ENCODE data around the gene CTNNB1. TPM values are rescaled to one million over a fixed set of nuclear protein-coding genes. Genes with fewer than 3 reads are reported as not detected.

CTNNB1 gene
- total RNA-seq, 2 donors from 2014 or later = 161 to 177 TPM

DNA sequence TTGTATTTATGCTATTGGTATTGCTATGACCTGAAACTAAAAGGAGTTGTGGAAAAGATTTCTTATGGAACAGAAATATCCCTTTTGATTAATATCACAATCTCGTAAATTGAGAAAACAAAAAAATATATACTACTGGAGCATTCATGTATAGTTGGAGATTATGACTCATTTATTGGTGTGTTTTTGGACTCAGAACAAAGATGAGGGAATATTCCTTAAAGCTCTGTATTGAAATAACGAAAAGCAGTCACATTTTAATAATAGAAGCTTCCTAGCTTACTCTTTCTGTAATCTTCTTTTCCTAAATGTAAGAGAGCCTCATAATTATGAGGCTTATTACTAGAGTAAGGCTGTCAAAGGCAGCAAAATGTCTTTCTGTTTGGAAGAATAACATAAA lies 14.3 kb downstream of the CTNNB1 start:
- DNase-seq (no peak), ATAC-seq (no peak)
- Mint-ChIP-seq H3K4me1 (peaks cover 60% of the 10 kb centered on the region), H3K36me3 (ENCODE audit: low read depth) (no peaks in the 10 kb centered on the region), H3K27ac (peak overlapping the region; percentile 17), H3K4me3 (peak overlapping the region; percentile 42), H3K27me3 (no peaks in the 10 kb centered on the region)
- H3K9me3 ChIP-seq (ENCODE audit: control insufficient read depth, low read length, poor library complexity, severe bottlenecking) = no peaks in the 10 kb centered on the region

DNA sequence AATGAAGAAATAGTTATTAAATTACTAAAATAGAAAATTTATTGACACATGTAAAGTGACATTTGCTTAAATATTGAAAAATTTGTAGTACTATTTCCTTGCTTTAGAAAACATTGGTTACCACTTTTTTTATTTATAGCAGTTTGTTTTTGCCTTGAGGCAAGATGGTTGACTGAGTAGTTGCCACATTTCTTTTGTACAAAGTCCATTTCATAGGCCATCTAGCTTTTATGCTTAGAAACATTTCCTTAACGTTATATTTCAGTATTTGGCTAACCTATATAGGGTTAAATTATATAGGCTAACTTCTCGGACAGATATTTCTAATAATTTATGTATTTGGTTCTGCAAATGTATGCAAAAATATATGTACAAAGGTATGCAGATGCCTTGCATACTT lies 17.1 kb downstream of the CTNNB1 start:
- no peaks in the 10 kb centered on the region for H3K9me3 ChIP-seq (ENCODE audit: control insufficient read depth, low read length, poor library complexity, severe bottlenecking)
- DNase-seq (no peak), ATAC-seq (no peak)
- H3K27me3 Mint-ChIP-seq = no peaks in the 10 kb centered on the region
- H3K4me3 Mint-ChIP-seq = no peak overlapping the region
- H3K27ac Mint-ChIP-seq = no peak overlapping the region
- H3K36me3 Mint-ChIP-seq (ENCODE audit: low read depth) = no peaks in the 10 kb centered on the region
- H3K4me1 Mint-ChIP-seq = peaks cover 58% of the 10 kb centered on the region

DNA sequence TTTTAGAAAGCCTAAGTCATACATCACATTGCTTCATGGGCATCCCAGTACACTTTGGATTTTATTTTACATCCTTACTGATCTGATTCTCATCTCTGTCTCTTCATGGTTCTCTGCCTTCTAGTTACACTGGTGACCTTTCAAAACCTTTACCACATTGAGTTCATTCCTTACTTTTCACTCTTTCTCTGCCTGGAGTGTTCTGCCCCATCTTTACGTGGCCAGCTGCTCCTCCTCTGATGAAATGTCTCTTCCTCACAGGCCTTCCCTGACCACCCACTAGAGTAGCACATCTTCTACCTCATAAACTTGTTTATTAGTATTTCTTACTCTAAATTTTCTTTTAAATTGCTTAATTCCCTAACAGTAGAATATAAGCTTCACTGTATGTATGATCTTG lies 17.7 kb downstream of the CTNNB1 start:
- ATAC-seq (no peak), DNase-seq (no peak)
- Mint-ChIP-seq H3K4me3 (peak overlapping the region; percentile 5), H3K27ac (peak overlapping the region; percentile 62), H3K27me3 (no peaks in the 10 kb centered on the region), H3K36me3 (ENCODE audit: low read depth) (no peaks in the 10 kb centered on the region), H3K4me1 (peaks cover 58% of the 10 kb centered on the region)
- no peaks in the 10 kb centered on the region for H3K9me3 ChIP-seq (ENCODE audit: control insufficient read depth, low read length, poor library complexity, severe bottlenecking)

DNA sequence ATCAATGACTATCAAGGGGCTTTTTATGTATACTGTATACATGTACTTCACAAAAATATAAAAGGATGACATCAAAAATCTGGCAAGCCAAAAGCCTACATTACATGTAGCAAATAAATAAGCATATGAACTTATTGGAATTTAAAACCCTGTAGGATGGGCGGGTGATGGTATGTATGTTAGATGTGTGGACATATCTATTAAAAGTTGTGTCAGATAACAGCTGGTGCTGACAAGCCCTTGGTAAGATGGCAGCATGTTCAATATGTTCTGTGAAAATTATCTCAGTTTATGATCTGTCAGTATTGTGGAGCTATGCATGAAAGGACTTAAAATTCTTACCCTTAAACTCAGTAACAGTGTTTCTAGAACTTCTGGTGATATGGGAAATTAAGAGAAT lies 20.1 kb downstream of the CTNNB1 start:
- Mint-ChIP-seq H3K27ac (peak overlapping the region; percentile 56), H3K27me3 (no peaks in the 10 kb centered on the region), H3K36me3 (ENCODE audit: low read depth) (no peaks in the 10 kb centered on the region), H3K4me1 (peaks cover 43% of the 10 kb centered on the region), H3K4me3 (peak overlapping the region; percentile 39)
- no peak for DNase-seq
- ATAC-seq = no peak
- no peaks in the 10 kb centered on the region for H3K9me3 ChIP-seq (ENCODE audit: control insufficient read depth, low read length, poor library complexity, severe bottlenecking)

DNA sequence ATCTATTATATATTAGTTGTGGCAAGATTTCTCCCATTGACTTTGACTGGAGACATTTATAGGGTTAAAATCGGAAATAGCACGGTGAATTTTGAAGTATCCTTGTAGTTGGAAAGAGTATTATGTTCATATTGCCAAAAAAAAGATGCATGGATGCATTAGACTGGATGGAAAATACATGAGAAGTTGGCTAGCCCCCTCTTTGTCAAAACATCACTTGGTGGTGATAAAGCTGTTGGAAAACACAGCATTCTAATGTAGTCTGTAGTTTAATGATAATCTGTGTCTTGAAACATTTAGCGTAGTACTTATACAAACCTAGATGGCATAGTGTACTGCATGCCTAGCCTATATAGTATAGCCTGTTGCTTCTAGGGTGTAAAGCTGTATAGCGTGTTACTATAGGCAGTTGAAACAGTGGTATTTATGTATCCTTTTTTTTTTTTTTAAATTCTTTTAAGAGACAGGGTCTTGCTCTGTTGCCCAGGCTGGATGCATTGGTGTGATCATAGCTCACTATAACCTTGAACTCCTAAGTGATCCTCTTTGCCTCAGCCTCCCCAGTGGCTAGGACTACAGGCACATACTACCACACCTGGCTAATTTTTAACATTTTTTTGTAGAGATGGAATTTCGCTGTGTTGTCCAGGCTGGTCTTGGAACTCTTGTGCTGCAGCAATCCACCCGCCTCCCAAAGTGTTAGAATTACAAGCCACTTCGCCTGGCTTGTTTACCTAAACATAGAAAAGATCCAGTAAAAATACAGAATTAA lies 21.8 kb downstream of the CTNNB1 start:
- Mint-ChIP-seq H3K36me3 (ENCODE audit: low read depth) (no peaks in the 10 kb centered on the region), H3K27ac (peak overlapping the region; percentile 84), H3K4me3 (peak overlapping the region; percentile 28), H3K27me3 (no peaks in the 10 kb centered on the region), H3K4me1 (peaks cover 36% of the 10 kb centered on the region)
- H3K9me3 ChIP-seq (ENCODE audit: control insufficient read depth, low read length, poor library complexity, severe bottlenecking) = no peaks in the 10 kb centered on the region
- DNase-seq (no peak), ATAC-seq (no peak)

DNA sequence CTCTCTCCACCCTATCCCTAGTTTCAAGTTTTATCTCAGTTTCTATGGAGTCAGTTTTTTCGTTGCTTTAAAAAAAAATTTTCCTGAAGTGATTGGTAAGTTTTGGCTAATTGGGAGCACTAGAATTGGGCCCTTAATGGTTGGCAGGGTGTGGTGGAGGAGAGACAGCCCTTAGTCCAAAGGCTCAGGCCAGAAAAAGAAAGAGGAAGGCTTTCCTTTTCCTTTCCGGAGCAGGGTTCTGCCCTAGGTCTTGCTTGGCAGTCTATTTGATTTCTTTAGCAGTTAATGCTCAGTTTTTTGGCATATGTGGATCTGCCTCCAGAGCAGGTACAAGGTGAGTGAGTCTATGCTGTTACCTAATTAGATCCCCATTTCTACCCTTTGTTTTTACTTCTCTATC lies 22.7 kb downstream of the CTNNB1 start:
- Mint-ChIP-seq H3K27ac (peak overlapping the region; percentile 84), H3K4me3 (peak overlapping the region; percentile 31), H3K36me3 (ENCODE audit: low read depth) (peaks cover 2% of the 10 kb centered on the region)

GRCh38 chr3:41222501-41222900 lies 23.2 kb downstream of the CTNNB1 start:
- ATAC-seq (peak; percentile 36), DNase-seq (no peak)
- peaks cover 35% of the 10 kb centered on the region for H3K4me1 Mint-ChIP-seq
- peak overlapping the region; percentile 15 for H3K4me3 Mint-ChIP-seq
- H3K27ac Mint-ChIP-seq = peak overlapping the region; percentile 84
- H3K36me3 Mint-ChIP-seq (ENCODE audit: low read depth) = peaks cover 2% of the 10 kb centered on the region
- H3K9me3 ChIP-seq (ENCODE audit: control insufficient read depth, low read length, poor library complexity, severe bottlenecking) = no peaks in the 10 kb centered on the region
- no peaks in the 10 kb centered on the region for H3K27me3 Mint-ChIP-seq

More for the DNA sequence above, 22.7 kb downstream of the CTNNB1 start:
- no peaks in the 10 kb centered on the region for H3K9me3 ChIP-seq (ENCODE audit: control insufficient read depth, low read length, poor library complexity, severe bottlenecking)
- DNase-seq (no peak), ATAC-seq (peak; percentile 40)
- Mint-ChIP-seq H3K27me3 (no peaks in the 10 kb centered on the region), H3K4me1 (peaks cover 38% of the 10 kb centered on the region)

DNA sequence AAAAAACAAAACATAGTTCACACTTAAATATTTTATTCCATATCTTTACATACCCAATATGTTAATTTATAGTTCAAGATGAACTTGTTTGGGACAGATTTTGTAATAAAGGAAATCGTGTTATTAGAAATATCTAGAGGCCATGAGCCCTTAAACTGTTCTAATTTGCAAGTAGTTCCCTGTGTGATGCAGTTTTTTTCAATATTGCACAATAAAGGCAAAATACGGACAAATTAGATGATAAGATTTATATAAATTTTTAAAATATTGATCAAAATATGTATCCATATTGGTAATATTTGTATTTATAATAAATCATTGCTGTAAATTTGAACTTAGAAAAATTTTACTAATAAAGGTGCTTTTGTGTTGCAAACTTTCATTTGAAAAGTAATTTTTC lies 23.8 kb downstream of the CTNNB1 start:
- no peaks in the 10 kb centered on the region for H3K9me3 ChIP-seq (ENCODE audit: control insufficient read depth, low read length, poor library complexity, severe bottlenecking)
- no peak overlapping the region for H3K4me3 Mint-ChIP-seq
- H3K27me3 Mint-ChIP-seq = no peaks in the 10 kb centered on the region
- ATAC-seq (no peak), DNase-seq (no peak)
- peaks cover 34% of the 10 kb centered on the region for H3K4me1 Mint-ChIP-seq
- H3K27ac Mint-ChIP-seq = no peak overlapping the region
- H3K36me3 Mint-ChIP-seq (ENCODE audit: low read depth) = peaks cover 5% of the 10 kb centered on the region

GRCh38 chr3:41223691-41224090 lies 24.4 kb downstream of the CTNNB1 start:
- H3K9me3 ChIP-seq (ENCODE audit: control insufficient read depth, low read length, poor library complexity, severe bottlenecking) = no peaks in the 10 kb centered on the region
- no peaks in the 10 kb centered on the region for H3K27me3 Mint-ChIP-seq
- H3K4me1 Mint-ChIP-seq = peaks cover 40% of the 10 kb centered on the region
- DNase-seq (no peak), ATAC-seq (no peak)
- H3K36me3 Mint-ChIP-seq (ENCODE audit: low read depth) = peaks cover 7% of the 10 kb centered on the region
- no peak overlapping the region for H3K4me3 Mint-ChIP-seq
- H3K27ac Mint-ChIP-seq = no peak overlapping the region

- H3K4me1 Mint-ChIP-seq = peaks cover 43% of the 10 kb centered on the region
- no peaks in the 10 kb centered on the region for H3K9me3 ChIP-seq (ENCODE audit: control insufficient read depth, low read length, poor library complexity, severe bottlenecking)
- no peaks in the 10 kb centered on the region for H3K27me3 Mint-ChIP-seq
- no peak for DNase-seq
- H3K27ac Mint-ChIP-seq = no peak overlapping the region
- H3K36me3 Mint-ChIP-seq (ENCODE audit: low read depth) = peaks cover 7% of the 10 kb centered on the region
- H3K4me3 Mint-ChIP-seq = no peak overlapping the region
- ATAC-seq = no peak
Measured at GRCh38 chr3:41224120-41224806, 25.0 kb downstream of the CTNNB1 start.

- H3K36me3 Mint-ChIP-seq (ENCODE audit: low read depth) = peaks cover 21% of the 10 kb centered on the region
- ATAC-seq = no peak
- H3K9me3 ChIP-seq (ENCODE audit: control insufficient read depth, low read length, poor library complexity, severe bottlenecking) = no peaks in the 10 kb centered on the region
- no peak overlapping the region for H3K4me3 Mint-ChIP-seq
- peak overlapping the region; percentile 70 for H3K27ac Mint-ChIP-seq
- H3K27me3 Mint-ChIP-seq = no peaks in the 10 kb centered on the region
- DNase-seq = no peak
- peaks cover 12% of the 10 kb centered on the region for H3K4me1 Mint-ChIP-seq
Measured at GRCh38 chr3:41234823-41235721, 35.8 kb downstream of the CTNNB1 start.

GRCh38 chr3:41236228-41236627 lies 36.9 kb downstream of the CTNNB1 start:
- H3K4me1 Mint-ChIP-seq = peaks cover 8% of the 10 kb centered on the region
- peak overlapping the region; percentile 79 for H3K27ac Mint-ChIP-seq

GRCh38 chr3:41237907-41238306 lies 38.6 kb downstream of the CTNNB1 start:
- ATAC-seq (no peak), DNase-seq (no peak)
- no peaks in the 10 kb centered on the region for H3K9me3 ChIP-seq (ENCODE audit: control insufficient read depth, low read length, poor library complexity, severe bottlenecking)
- Mint-ChIP-seq H3K27ac (peak overlapping the region; percentile 66), H3K36me3 (ENCODE audit: low read depth) (peaks cover 12% of the 10 kb centered on the region), H3K27me3 (no peaks in the 10 kb centered on the region), H3K4me1 (peaks cover 4% of the 10 kb centered on the region), H3K4me3 (no peak overlapping the region)

More at GRCh38 chr3:41236228-41236627, 36.9 kb downstream of the CTNNB1 start:
- no peak for DNase-seq
- H3K36me3 Mint-ChIP-seq (ENCODE audit: low read depth) = peaks cover 18% of the 10 kb centered on the region
- H3K4me3 Mint-ChIP-seq = no peak overlapping the region
- no peak for ATAC-seq
- H3K27me3 Mint-ChIP-seq = no peaks in the 10 kb centered on the region
- H3K9me3 ChIP-seq (ENCODE audit: control insufficient read depth, low read length, poor library complexity, severe bottlenecking) = no peaks in the 10 kb centered on the region

Data from T-helper 17 cell (primary cell).